ENCODE results near the gene FKBP3.

GRCh38 chr14:45120096-45120495, 14.2 kb downstream of the FKBP3 start:
- TF ChIP-seq, protein P1, sequence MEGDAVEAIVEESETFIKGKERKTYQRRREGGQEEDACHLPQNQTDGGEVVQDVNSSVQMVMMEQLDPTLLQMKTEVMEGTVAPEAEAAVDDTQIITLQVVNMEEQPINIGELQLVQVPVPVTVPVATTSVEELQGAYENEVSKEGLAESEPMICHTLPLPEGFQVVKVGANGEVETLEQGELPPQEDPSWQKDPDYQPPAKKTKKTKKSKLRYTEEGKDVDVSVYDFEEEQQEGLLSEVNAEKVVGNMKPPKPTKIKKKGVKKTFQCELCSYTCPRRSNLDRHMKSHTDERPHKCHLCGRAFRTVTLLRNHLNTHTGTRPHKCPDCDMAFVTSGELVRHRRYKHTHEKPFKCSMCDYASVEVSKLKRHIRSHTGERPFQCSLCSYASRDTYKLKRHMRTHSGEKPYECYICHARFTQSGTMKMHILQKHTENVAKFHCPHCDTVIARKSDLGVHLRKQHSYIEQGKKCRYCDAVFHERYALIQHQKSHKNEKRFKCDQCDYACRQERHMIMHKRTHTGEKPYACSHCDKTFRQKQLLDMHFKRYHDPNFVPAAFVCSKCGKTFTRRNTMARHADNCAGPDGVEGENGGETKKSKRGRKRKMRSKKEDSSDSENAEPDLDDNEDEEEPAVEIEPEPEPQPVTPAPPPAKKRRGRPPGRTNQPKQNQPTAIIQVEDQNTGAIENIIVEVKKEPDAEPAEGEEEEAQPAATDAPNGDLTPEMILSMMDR (IDR thresholded peaks at IDR 0.05), result no peak
- TF ChIP-seq POLR2A (IDR thresholded peaks at IDR 0.05; ENCODE audit: low read depth) (no peak), POLR2AphosphoS5 (IDR thresholded peaks at IDR 0.05) (no peak), EP300 (IDR thresholded peaks at IDR 0.05) (no peak)
